ENCODE results near the gene MGAT4A.

MGAT4A gene

GRCh38 chr2:98683728-98684127 is 47.2 kb downstream of the MGAT4A start:
- H2AFZ ChIP-seq (ENCODE audit: low read length), result no peak overlapping the region
- no peaks in the 10 kb centered on the region for H3F3A ChIP-seq (ENCODE audit: insufficient read depth, low read length)
- H3K9me3 ChIP-seq (ENCODE audit: low read length), result no peaks in the 10 kb centered on the region
- TF ChIP-seq CTCF (IDR thresholded peaks at IDR 0.05; ENCODE audit: low read length), result no peak
- no peak for TF ChIP-seq EZH2 (IDR thresholded peaks at IDR 0.05; ENCODE audit: borderline replicate concordance, low read length)
- H3K4me2 ChIP-seq (ENCODE audit: low read length), result no peak overlapping the region
- H4K20me1 ChIP-seq (ENCODE audit: insufficient read depth, low read length), result no peaks in the 10 kb centered on the region
- no peak overlapping the region for H3K9ac ChIP-seq (ENCODE audit: low read length)
- H3K4me3 ChIP-seq (ENCODE audit: low read depth, low read length, poor library complexity, severe bottlenecking), result no peak overlapping the region
- no peaks in the 10 kb centered on the region for H3K9me2 ChIP-seq (ENCODE audit: low read depth, low read length)
- no peak overlapping the region for H3K27ac ChIP-seq (ENCODE audit: low read depth, low read length, poor library complexity, severe bottlenecking)
- H3K36me3 ChIP-seq (ENCODE audit: insufficient read depth, low read length), result no peaks in the 10 kb centered on the region
- no peaks in the 10 kb centered on the region for H3K4me1 ChIP-seq (ENCODE audit: insufficient read depth, low read length, severe bottlenecking)
- H3K79me2 ChIP-seq (ENCODE audit: insufficient read depth, low read length), result no peaks in the 10 kb centered on the region
- no peaks in the 10 kb centered on the region for H3K27me3 ChIP-seq (ENCODE audit: insufficient read depth, low read length)

GRCh38 chr2:98676742-98677141 is 54.2 kb downstream of the MGAT4A start:
- Histone ChIP-seq H3F3A (ENCODE audit: insufficient read depth, low read length) (no peaks in the 10 kb centered on the region), H3K4me1 (ENCODE audit: insufficient read depth, low read length, severe bottlenecking) (no peaks in the 10 kb centered on the region), H3K36me3 (ENCODE audit: insufficient read depth, low read length) (no peaks in the 10 kb centered on the region), H3K27me3 (ENCODE audit: insufficient read depth, low read length) (no peaks in the 10 kb centered on the region), H2AFZ (ENCODE audit: low read length) (no peak overlapping the region), H3K27ac (ENCODE audit: low read depth, low read length, poor library complexity, severe bottlenecking) (no peak overlapping the region), H3K9ac (ENCODE audit: low read length) (no peak overlapping the region), H3K79me2 (ENCODE audit: insufficient read depth, low read length) (no peaks in the 10 kb centered on the region), H3K9me3 (ENCODE audit: low read length) (no peaks in the 10 kb centered on the region), H4K20me1 (ENCODE audit: insufficient read depth, low read length) (no peaks in the 10 kb centered on the region), H3K4me3 (ENCODE audit: low read depth, low read length, poor library complexity, severe bottlenecking) (no peak overlapping the region), H3K4me2 (ENCODE audit: low read length) (no peak overlapping the region), H3K9me2 (ENCODE audit: low read depth, low read length) (no peaks in the 10 kb centered on the region; the same call in 1 of the 2 replicates)
- TF ChIP-seq EZH2 (IDR thresholded peaks at IDR 0.05; ENCODE audit: borderline replicate concordance, low read length), result no peak

- Histone ChIP-seq H3K4me2 (ENCODE audit: low read length) (no peak overlapping the region), H3K36me3 (ENCODE audit: insufficient read depth, low read length) (no peaks in the 10 kb centered on the region), H2AFZ (ENCODE audit: low read length) (no peak overlapping the region), H3K9ac (ENCODE audit: low read length) (no peak overlapping the region), H3K9me3 (ENCODE audit: low read length) (no peaks in the 10 kb centered on the region), H3K4me1 (ENCODE audit: insufficient read depth, low read length, severe bottlenecking) (no peaks in the 10 kb centered on the region), H4K20me1 (ENCODE audit: insufficient read depth, low read length) (no peaks in the 10 kb centered on the region), H3K9me2 (ENCODE audit: low read depth, low read length) (no peaks in the 10 kb centered on the region; the same call in 1 of the 2 replicates), H3K27me3 (ENCODE audit: insufficient read depth, low read length) (no peaks in the 10 kb centered on the region), H3F3A (ENCODE audit: insufficient read depth, low read length) (no peaks in the 10 kb centered on the region), H3K27ac (ENCODE audit: low read depth, low read length, poor library complexity, severe bottlenecking) (no peak overlapping the region), H3K4me3 (ENCODE audit: low read depth, low read length, poor library complexity, severe bottlenecking) (no peak overlapping the region), H3K79me2 (ENCODE audit: insufficient read depth, low read length) (no peaks in the 10 kb centered on the region)
- no peak for TF ChIP-seq EZH2 (IDR thresholded peaks at IDR 0.05; ENCODE audit: borderline replicate concordance, low read length)
- no peak for TF ChIP-seq CTCF (IDR thresholded peaks at IDR 0.05; ENCODE audit: low read length)
Observed at GRCh38 chr2:98674233-98674964, 56.5 kb downstream of the MGAT4A start.

- no peak overlapping the region for H3K9ac ChIP-seq (ENCODE audit: low read length)
- H3K27ac ChIP-seq (ENCODE audit: low read depth, low read length, poor library complexity, severe bottlenecking), result no peak overlapping the region
- H3K36me3 ChIP-seq (ENCODE audit: insufficient read depth, low read length), result no peaks in the 10 kb centered on the region
- H3F3A ChIP-seq (ENCODE audit: insufficient read depth, low read length), result no peaks in the 10 kb centered on the region
- H2AFZ ChIP-seq (ENCODE audit: low read length), result no peak overlapping the region
- TF ChIP-seq EZH2 (IDR thresholded peaks at IDR 0.05; ENCODE audit: borderline replicate concordance, low read length) (no peak), CTCF (IDR thresholded peaks at IDR 0.05; ENCODE audit: low read length) (no peak)
- H3K9me2 ChIP-seq (ENCODE audit: low read depth, low read length), result no peaks in the 10 kb centered on the region; the same call in 1 of the 2 replicates
- H3K79me2 ChIP-seq (ENCODE audit: insufficient read depth, low read length), result no peaks in the 10 kb centered on the region
- H3K9me3 ChIP-seq (ENCODE audit: low read length), result no peaks in the 10 kb centered on the region
- H3K27me3 ChIP-seq (ENCODE audit: insufficient read depth, low read length), result no peaks in the 10 kb centered on the region
- no peak overlapping the region for H3K4me3 ChIP-seq (ENCODE audit: low read depth, low read length, poor library complexity, severe bottlenecking)
- H3K4me2 ChIP-seq (ENCODE audit: low read length), result no peak overlapping the region
- H4K20me1 ChIP-seq (ENCODE audit: insufficient read depth, low read length), result no peaks in the 10 kb centered on the region
- no peaks in the 10 kb centered on the region for H3K4me1 ChIP-seq (ENCODE audit: insufficient read depth, low read length, severe bottlenecking)
Observed at GRCh38 chr2:98669675-98670074, 61.3 kb downstream of the MGAT4A start.
